BLaER1 treated with 17β-estradiol and CSF1 and Interleukin-3, amounts not matched to agents 10 nM and 100 nM (cell line): ENCODE data around the gene ZNF425.
A peak's percentile ranks its signal among the peaks of the same experiment; 100 is the strongest.
"Not testable (repeated sequence)": the region's sequence is repeated elsewhere in the genome, so short reads cannot be mapped to it uniquely, and the experiment has no call there.

Experiments used
- H3K27ac ChIP-seq, 11 experiments: shearing (Covaris generic); formaldehyde crosslinking; 2 replicates each; pipeline ENCODE4 v1.8.1; 2022
- H3K27me3 ChIP-seq, 11 experiments: shearing (Covaris generic); formaldehyde crosslinking; 2 replicates each; pipeline ENCODE4 v1.8.1; 2022
- H3K36me3 ChIP-seq, 11 experiments: shearing (Covaris generic); formaldehyde crosslinking; 2 replicates each; pipeline ENCODE4 v1.8.1; 2022
- H3K4me1 ChIP-seq, 10 experiments: shearing (Covaris generic); formaldehyde crosslinking; 2 replicates each; pipeline ENCODE4 v1.8.1; 2022
- H3K4me2 ChIP-seq, 11 experiments: shearing (Covaris generic); formaldehyde crosslinking; 2 replicates each; pipeline ENCODE4 v1.8.1; 2022
- H3K4me3 ChIP-seq, 10 experiments: shearing (Covaris generic); formaldehyde crosslinking; 2 replicates each; pipeline ENCODE4 v1.8.1; 2022
- H3K9ac ChIP-seq, 11 experiments: shearing (Covaris generic); formaldehyde crosslinking; 2 replicates each; pipeline ENCODE4 v1.8.1; 2022
- H3K9me3 ChIP-seq, 11 experiments: shearing (Covaris generic); formaldehyde crosslinking; replicated peaks in 1 of 11; 2 replicates each; pipeline ENCODE4 v1.8.1; 2022
- H4K20me1 ChIP-seq, 11 experiments: shearing (Covaris generic); formaldehyde crosslinking; 2 replicates each; pipeline ENCODE4 v1.8.1; 2022
- Cebpa-rat ChIP-seq, 11 experiments: shearing (Covaris generic); IDR thresholded peaks; 2 replicates each; pipeline ENCODE4 v1.8.1; 2022

The ZNF425 gene

GRCh38 chr7:149154056-149154455 is 27.9 kb upstream of the ZNF425 start:
- H3K4me2 ChIP-seq: no peak overlapping the region
- peaks cover 25 to 78% (median 54%) of the 10 kb centered on the region in 11 experiments; a peak in 21 of 22 replicates for H4K20me1 ChIP-seq
- TF ChIP-seq Cebpa-rat (IDR thresholded peaks at IDR 0.05): no peak
- H3K9me3 ChIP-seq: no peaks in the 10 kb centered on the region
- no peaks in the 10 kb centered on the region for H3K27me3 ChIP-seq
- no peak overlapping the region for H3K27ac ChIP-seq
- H3K36me3 ChIP-seq: peaks cover 52 to 92% (median 76%) of the 10 kb centered on the region in 11 experiments
- no peak overlapping the region for H3K4me3 ChIP-seq
- H3K9ac ChIP-seq: no peak overlapping the region
- peaks cover 2 to 11% (median 8%) of the 10 kb centered on the region in 10 experiments; a peak in 13 of 20 replicates for H3K4me1 ChIP-seq

- Histone ChIP-seq H3K27ac (no peak overlapping the region), H3K9ac (no peak overlapping the region), H3K4me1 (peaks cover 8 to 18% (median 15%) of the 10 kb centered on the region in 10 experiments; a peak in 18 of 20 replicates), H3K27me3 (no peaks in the 10 kb centered on the region), H3K36me3 (peaks cover 46 to 84% (median 69%) of the 10 kb centered on the region in 11 experiments), H4K20me1 (peaks cover 32 to 78% (median 57%) of the 10 kb centered on the region in 11 experiments; a peak in 20 of 22 replicates), H3K4me3 (no peak overlapping the region), H3K9me3 (no peaks in the 10 kb centered on the region), H3K4me2 (no peak overlapping the region)
- TF ChIP-seq Cebpa-rat (IDR thresholded peaks at IDR 0.05): no peak
Observed at GRCh38 chr7:149153346-149153745, 27.2 kb upstream of the ZNF425 start.

GRCh38 chr7:149150981-149151380 is 24.9 kb upstream of the ZNF425 start:
- H3K4me3 ChIP-seq: no peak overlapping the region
- H3K4me2 ChIP-seq: no peak overlapping the region
- no peak for TF ChIP-seq Cebpa-rat (IDR thresholded peaks at IDR 0.05)
- H3K27ac ChIP-seq: no peak overlapping the region
- peaks cover 33 to 75% (median 63%) of the 10 kb centered on the region in 11 experiments; a peak in 20 of 22 replicates for H4K20me1 ChIP-seq
- no peak overlapping the region; a peak in 1 of 22 replicates for H3K9ac ChIP-seq
- peaks cover 10 to 22% (median 17%) of the 10 kb centered on the region in 10 experiments for H3K4me1 ChIP-seq
- no peaks in the 10 kb centered on the region for H3K27me3 ChIP-seq
- peaks cover 25 to 61% (median 46%) of the 10 kb centered on the region in 11 experiments for H3K36me3 ChIP-seq
- no peaks in the 10 kb centered on the region for H3K9me3 ChIP-seq

GRCh38 chr7:149147752-149148653 is 21.9 kb upstream of the ZNF425 start:
- Histone ChIP-seq H3K27ac (peak overlapping the region; percentile 88 to 97 (median 94)), H3K9ac (peak overlapping the region; percentile 91 to 98 (median 96)), H3K9me3 (no peaks in the 10 kb centered on the region), H3K36me3 (peaks cover 0 to 31% (median 19%) of the 10 kb centered on the region in 11 experiments; a peak in 18 of 22 replicates), H3K27me3 (no peaks in the 10 kb centered on the region), H3K4me1 (peaks cover 29 to 43% (median 39%) of the 10 kb centered on the region in 10 experiments), H3K4me2 (peak overlapping the region; percentile 81 to 97 (median 92)), H4K20me1 (peaks cover 22 to 55% (median 47%) of the 10 kb centered on the region in 11 experiments; a peak in 20 of 22 replicates), H3K4me3 (peak overlapping the region; percentile 74 to 100 (median 96))
- no peak for TF ChIP-seq Cebpa-rat (IDR thresholded peaks at IDR 0.05)

- H3K4me2 ChIP-seq: peak within 1 kb of the TSS; percentile 81 to 97 (median 92)
Observed at GRCh38 chr7:149147072-149147751, 21.1 kb upstream of the ZNF425 start, which contains the start of gene ZNF398. Gene ZNF398, plus strand, starts transcription at chr7:149147453. Its CDS starts 290 bp downstream, at chr7:149147743.

GRCh38 chr7:149145031-149145845 is 19.1 kb upstream of the ZNF425 start:
- no peak for TF ChIP-seq Cebpa-rat (IDR thresholded peaks at IDR 0.05)
- Histone ChIP-seq H3K27me3 (no peaks in the 10 kb centered on the region), H3K4me2 (peak overlapping the region; percentile 81 to 97 (median 91)), H3K9me3 (no peaks in the 10 kb centered on the region), H3K9ac (peak overlapping the region; percentile 91 to 98 (median 96); a peak in 18 of 22 replicates), H3K27ac (peak overlapping the region; percentile 88 to 97 (median 94); a peak in 21 of 22 replicates), H3K4me1 (peaks cover 29 to 47% (median 40%) of the 10 kb centered on the region in 10 experiments), H4K20me1 (peaks cover 7 to 28% (median 24%) of the 10 kb centered on the region in 11 experiments; a peak in 19 of 22 replicates), H3K4me3 (peak overlapping the region; percentile 74 to 100 (median 96)), H3K36me3 (peaks cover 0 to 17% (median 6%) of the 10 kb centered on the region in 11 experiments; a peak in 8 of 22 replicates)

More at GRCh38 chr7:149147072-149147751, 21.1 kb upstream of the ZNF425 start, which contains the start of gene ZNF398:
- H3K9ac ChIP-seq: peak within 1 kb of the TSS; percentile 91 to 98 (median 96)
- peak within 1 kb of the TSS; percentile 88 to 97 (median 94) for H3K27ac ChIP-seq
- peaks cover 0 to 25% (median 16%) of the 10 kb centered on the region in 11 experiments; a peak in 10 of 22 replicates for H3K36me3 ChIP-seq
- peaks cover 29 to 43% (median 39%) of the 10 kb centered on the region in 10 experiments for H3K4me1 ChIP-seq
- H4K20me1 ChIP-seq: peaks cover 18 to 47% (median 39%) of the 10 kb centered on the region in 11 experiments; a peak in 19 of 22 replicates
- H3K4me3 ChIP-seq: peak within 1 kb of the TSS; percentile 74 to 100 (median 96)
- no peaks in the 10 kb centered on the region for H3K27me3 ChIP-seq
- H3K9me3 ChIP-seq: no peaks in the 10 kb centered on the region
- no peak for TF ChIP-seq Cebpa-rat (IDR thresholded peaks at IDR 0.05)

GRCh38 chr7:149144436-149144922 is 18.4 kb upstream of the ZNF425 start:
- H3K27me3 ChIP-seq, H3K9me3 ChIP-seq, H3K4me3 ChIP-seq: not testable (repeated sequence)
- Histone ChIP-seq H3K4me1 (peaks cover 29 to 43% (median 36%) of the 10 kb centered on the region in 10 experiments), H3K27ac (peak overlapping the region in 1 of 11 experiments; percentile 11; a peak in 1 of 22 replicates), H3K9ac (peak overlapping the region in 1 of 11 experiments; percentile 4; a peak in 2 of 22 replicates), H3K36me3 (peaks cover 0 to 10% (median 2%) of the 10 kb centered on the region in 11 experiments; a peak in 6 of 22 replicates), H4K20me1 (peaks cover 7 to 21% (median 17%) of the 10 kb centered on the region in 11 experiments; a peak in 19 of 22 replicates), H3K4me2 (peak overlapping the region; percentile 81 to 97 (median 91))

- H3K4me2 ChIP-seq: no peak overlapping the region
- H3K27me3 ChIP-seq: no peaks in the 10 kb centered on the region
- H3K36me3 ChIP-seq: peaks cover 5 to 25% (median 17%) of the 10 kb centered on the region in 11 experiments; a peak in 18 of 22 replicates
- TF ChIP-seq Cebpa-rat (IDR thresholded peaks at IDR 0.05): no peak
- H4K20me1 ChIP-seq: no peaks in the 10 kb centered on the region
- H3K4me3 ChIP-seq: no peak overlapping the region
- H3K4me1 ChIP-seq: peaks cover 21 to 32% (median 24%) of the 10 kb centered on the region in 10 experiments
- H3K9ac ChIP-seq: no peak overlapping the region
- H3K9me3 ChIP-seq: no peaks in the 10 kb centered on the region
- no peak overlapping the region for H3K27ac ChIP-seq
Observed at GRCh38 chr7:149141893-149142292, 15.8 kb upstream of the ZNF425 start.
